Thyroid gland (tissue), 4 donors: ENCODE results near the gene SMIM10L2A.
"Not testable (repeated sequence)": the region's sequence is repeated elsewhere in the genome, so short reads cannot be mapped to it uniquely, and the experiment has no call there.

ENCODE experiments used
- POLR2A ChIP-seq, 2 donors: fragments of 450-650 bp; IDR thresholded peaks; one replicate each; pipeline ENCODE4 v1.6.1; 2017; ENCODE audit warnings: antibody characterized with exemption in 2 of 2, mild to moderate bottlenecking in 2 of 2, moderate library complexity in 1 of 2
- TF ChIP-seq, protein P1 (sequence below), 6 experiments: fragments of 200-600 bp in 3 of 6; fragments of 450-650 bp in 3 of 6; sonication (generic) in 3 of 6; IDR thresholded peaks; one replicate each; pipeline ENCODE4 v1.5.1; 2016 to 2019; ENCODE audit warnings: antibody characterized with exemption in 6 of 6, mild to moderate bottlenecking in 2 of 6, inconsistent platforms in 1 of 6, moderate library complexity in 1 of 6

- TF ChIP-seq, protein P1, sequence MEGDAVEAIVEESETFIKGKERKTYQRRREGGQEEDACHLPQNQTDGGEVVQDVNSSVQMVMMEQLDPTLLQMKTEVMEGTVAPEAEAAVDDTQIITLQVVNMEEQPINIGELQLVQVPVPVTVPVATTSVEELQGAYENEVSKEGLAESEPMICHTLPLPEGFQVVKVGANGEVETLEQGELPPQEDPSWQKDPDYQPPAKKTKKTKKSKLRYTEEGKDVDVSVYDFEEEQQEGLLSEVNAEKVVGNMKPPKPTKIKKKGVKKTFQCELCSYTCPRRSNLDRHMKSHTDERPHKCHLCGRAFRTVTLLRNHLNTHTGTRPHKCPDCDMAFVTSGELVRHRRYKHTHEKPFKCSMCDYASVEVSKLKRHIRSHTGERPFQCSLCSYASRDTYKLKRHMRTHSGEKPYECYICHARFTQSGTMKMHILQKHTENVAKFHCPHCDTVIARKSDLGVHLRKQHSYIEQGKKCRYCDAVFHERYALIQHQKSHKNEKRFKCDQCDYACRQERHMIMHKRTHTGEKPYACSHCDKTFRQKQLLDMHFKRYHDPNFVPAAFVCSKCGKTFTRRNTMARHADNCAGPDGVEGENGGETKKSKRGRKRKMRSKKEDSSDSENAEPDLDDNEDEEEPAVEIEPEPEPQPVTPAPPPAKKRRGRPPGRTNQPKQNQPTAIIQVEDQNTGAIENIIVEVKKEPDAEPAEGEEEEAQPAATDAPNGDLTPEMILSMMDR (IDR thresholded peaks at IDR 0.05): not testable (repeated sequence)
- TF ChIP-seq POLR2A (IDR thresholded peaks at IDR 0.05): not testable (repeated sequence)
These were observed 40.0 kb downstream of the SMIM10L2A start for GRCh38 chrX:135461756-135462155.
